Measurements from ENCODE around the gene EVC2.

EVC2 gene

DNA sequence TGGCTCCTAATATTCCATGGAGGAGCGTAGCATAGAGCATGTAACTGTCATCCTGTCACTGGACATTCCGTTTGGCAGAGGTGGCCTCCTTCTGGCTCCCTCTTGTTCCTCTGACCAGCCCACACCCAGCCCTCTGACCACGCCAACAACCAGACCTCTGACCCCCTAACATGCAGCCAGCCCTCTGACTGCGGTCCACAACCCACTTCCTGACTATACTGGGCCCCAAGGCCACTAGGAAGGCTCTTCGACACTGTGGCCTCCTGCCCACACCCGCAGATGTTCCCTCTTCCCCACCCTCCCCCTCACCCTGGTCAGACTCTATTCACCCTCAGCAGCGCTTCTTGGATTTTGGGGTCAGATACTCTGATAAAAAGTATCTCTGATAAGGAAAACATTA, 141.4 kb downstream of the EVC2 start:
- DNase-seq (ENCODE audit: low read depth): no peak

DNA sequence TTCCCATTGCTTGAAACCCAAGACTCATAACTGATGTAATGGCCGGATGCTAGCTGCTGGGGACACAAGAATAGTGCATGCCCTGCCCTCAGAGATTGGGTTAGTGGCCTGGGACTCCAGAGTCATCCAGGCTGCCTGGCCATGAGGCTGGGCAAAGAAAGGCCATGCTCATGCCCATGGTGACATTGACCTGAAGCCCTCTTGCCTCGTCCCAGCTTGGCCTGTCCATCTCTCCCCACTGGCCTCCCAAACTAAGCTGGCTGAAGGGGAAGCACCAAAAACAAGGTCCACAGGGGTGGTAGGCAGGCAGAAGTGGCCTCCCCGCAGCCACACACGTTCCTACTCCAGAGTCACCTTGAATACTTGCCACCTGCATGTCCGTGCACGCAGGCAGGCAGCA, 141.8 kb downstream of the EVC2 start:
- no peak for DNase-seq (ENCODE audit: low read depth)

- no peak for DNase-seq (ENCODE audit: low read depth)
These were observed 144.5 kb downstream of the EVC2 start for GRCh38 chr4:5563856-5564255.

- no peak for DNase-seq (ENCODE audit: low read depth)
These were observed 145.9 kb downstream of the EVC2 start for GRCh38 chr4:5562476-5562875.

GRCh38 chr4:5561286-5561685, 147.1 kb downstream of the EVC2 start:
- DNase-seq (ENCODE audit: low read depth): no peak

- no peak for DNase-seq (ENCODE audit: low read depth)
These were observed 149.9 kb downstream of the EVC2 start for GRCh38 chr4:5558502-5558901.

DNA sequence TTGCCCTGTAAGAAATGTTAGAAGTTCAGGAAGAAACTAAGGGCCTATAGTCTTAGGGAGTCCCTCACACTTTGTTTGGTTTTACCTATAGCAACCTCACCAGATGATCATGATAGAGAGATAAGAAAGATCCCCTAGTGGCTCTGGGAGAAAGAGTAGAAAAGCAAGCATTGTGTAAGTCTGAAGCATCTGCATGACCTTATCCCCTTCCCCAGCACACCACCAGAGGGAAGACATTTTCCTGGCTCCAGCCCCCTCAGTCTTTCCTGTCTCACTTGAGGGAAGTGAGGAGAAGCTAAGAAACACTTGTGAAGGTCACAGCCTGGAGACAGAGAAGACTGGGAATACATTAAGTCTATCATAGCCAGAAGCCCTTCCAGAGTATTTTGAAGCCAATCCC, 154.0 kb downstream of the EVC2 start:
- no peak for DNase-seq (ENCODE audit: low read depth)

GRCh38 chr4:5553801-5554200, 154.6 kb downstream of the EVC2 start:
- DNase-seq (ENCODE audit: low read depth): no peak

DNA sequence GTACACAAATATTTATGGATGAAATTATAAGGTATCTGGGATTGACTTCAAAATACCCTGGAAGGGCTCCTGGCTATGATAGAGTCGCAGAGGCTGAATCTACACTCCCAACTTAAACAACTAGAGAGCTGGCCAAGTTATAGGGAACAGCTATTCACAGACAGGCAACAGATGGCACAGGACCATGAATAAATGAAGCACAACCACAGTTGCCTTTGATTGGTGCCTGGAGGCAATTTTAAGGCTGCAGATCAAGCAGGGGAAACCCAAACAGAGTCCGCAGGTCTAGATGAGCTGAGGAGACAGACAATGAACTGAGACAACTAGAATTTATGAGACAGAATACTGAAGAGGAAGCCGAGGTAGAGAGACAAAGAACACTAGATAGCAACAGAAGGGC, 155.9 kb downstream of the EVC2 start:
- no peak for DNase-seq (ENCODE audit: low read depth)

GRCh38 chr4:5547651-5548249, 160.6 kb downstream of the EVC2 start:
- DNase-seq (ENCODE audit: low read depth): no peak

DNA sequence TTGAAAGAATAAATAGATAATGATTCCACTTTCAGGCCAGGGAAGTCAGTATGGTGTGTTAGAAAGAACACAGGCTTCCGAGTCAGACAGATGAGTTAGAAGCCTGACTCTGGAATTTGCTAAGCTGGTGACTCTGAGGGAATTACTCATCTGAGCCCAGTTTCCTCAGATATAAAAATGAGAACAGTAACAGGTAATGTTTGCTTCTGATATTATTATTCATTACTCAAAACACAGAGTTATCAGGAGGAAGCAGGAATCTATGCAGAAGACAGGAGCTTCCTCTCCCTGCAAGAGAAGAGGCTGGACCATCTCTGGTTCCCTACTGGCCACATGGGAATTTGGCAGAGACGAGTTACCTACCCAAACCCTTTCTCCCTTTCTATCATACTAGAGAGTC, 163.1 kb downstream of the EVC2 start:
- DNase-seq (ENCODE audit: low read depth): no peak

- no peak for DNase-seq (ENCODE audit: low read depth)
These were observed 163.6 kb downstream of the EVC2 start for GRCh38 chr4:5544762-5545161.

- DNase-seq (ENCODE audit: low read depth): no peak
These were observed 164.7 kb downstream of the EVC2 start for GRCh38 chr4:5543681-5544080.

DNA sequence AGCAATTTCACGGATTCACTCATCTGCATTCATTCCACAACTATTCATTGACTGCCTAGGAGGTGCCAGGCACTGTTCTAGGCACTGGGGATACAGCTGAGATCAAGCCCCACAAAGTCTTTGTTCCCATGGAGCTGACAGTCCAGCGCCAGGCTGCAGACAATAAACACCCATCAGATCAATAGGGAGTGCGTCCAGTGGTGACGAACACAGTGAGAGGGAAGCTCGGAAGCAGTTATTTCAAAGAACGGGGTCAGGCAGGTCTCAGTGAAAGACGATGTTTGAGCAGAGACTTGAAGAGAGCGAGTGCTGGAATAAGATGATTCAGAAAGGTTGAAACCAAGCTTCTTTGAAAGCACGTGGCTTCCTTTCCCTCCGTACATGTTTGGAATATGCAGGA, 167.2 kb downstream of the EVC2 start:
- no peak for DNase-seq (ENCODE audit: low read depth)

DNA sequence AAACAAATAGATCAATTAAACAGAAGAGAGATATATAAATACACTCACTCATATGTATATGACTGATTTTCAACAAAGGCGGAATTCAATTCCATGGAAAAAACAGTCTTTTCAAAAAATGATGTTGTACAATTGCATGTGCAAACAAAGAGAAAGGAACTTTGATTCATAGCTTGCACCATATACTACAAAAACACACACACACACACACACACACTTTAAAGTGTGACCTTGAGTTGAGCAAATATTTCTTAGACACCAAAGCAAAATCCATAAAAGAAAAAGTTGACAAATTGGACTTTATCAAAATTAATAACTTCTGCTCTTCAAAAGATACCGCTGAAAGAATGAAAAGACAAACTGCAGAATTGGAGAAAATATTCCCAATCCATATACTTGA, 168.8 kb downstream of the EVC2 start:
- no peak for DNase-seq (ENCODE audit: low read depth)

GRCh38 chr4:5532100-5532499, 176.3 kb downstream of the EVC2 start:
- no peak for DNase-seq (ENCODE audit: low read depth)

- no peak for DNase-seq (ENCODE audit: low read depth)
These were observed 180.3 kb downstream of the EVC2 start for GRCh38 chr4:5528031-5528436.

DNA sequence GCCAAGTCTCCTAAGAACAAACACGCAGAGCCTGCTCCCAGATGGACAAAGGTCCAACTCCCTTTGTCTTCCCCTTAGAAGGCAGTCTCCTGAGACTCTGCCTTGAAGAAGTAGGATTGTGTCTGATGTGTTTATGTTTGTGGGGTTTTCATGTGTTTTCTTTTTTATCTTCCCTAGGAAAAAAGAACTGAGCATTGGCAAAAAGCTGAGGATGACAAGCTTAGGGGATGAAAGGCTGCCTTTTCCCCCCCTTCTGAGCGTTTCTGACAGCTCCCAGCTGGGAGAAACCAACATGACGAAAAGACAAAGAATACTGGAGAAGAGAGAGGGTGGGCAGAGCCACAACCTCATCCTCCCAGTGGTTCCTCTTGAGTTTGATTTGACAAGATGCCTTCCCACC, 181.1 kb downstream of the EVC2 start:
- no peak for DNase-seq (ENCODE audit: low read depth)

DNA sequence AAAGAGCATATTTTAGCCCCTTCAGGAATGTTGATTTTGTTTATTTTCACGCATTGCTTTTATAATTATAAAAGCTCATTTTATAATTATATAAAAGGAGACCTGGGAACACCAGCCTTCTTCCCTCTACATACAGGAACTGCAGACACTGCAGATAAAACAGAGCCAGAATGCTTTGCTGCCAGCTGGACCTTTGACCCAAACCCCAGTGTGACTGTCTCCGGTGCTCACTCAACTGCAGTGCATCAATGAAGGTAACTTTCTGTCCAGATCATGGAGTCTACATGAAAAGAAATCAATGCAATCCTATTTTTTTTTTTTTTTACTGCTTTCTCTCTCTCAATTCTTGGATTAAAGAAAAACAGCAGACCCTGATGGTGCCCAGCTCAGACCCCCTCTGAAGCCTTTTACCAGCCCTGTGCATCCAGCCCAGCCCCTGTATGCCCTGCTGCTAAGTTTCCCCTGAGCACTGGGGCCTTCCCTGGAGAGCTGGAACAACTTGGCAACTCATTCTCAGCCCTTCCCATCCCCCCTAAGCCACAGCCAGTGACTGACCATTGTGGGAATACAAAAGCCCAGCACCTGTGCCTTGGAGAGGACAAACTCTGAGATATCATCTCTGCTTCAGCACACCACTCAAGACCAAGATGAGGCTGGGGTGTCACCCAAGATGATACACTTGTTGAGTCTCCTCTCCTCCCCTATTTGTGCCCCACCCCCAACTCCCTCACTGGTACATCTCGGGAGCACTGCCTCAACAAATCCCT, 182.1 kb downstream of the EVC2 start:
- no peak for DNase-seq (ENCODE audit: low read depth)

- peak; percentile 26 for DNase-seq (ENCODE audit: low read depth)
These were observed 183.7 kb downstream of the EVC2 start for GRCh38 chr4:5524446-5525299.

DNA sequence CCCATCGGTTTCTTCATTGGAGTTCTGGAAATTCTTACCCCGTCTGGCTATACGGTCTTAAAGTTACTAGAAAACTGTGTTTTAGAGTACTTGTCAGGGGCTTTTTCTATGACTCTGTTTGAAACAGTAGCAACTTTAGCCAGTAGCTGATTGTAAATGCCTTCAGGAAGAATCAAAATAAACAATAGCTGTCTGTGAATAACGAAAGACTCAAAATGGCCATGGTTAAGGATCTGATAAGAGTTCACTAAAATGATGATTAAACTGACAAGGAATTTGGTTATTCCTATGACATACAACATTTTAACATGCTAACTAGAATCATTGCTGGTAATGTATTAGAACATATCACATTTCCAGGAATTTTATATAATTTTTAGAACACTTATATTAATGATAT, 191.0 kb downstream of the EVC2 start:
- no peak for DNase-seq (ENCODE audit: low read depth)

DNA sequence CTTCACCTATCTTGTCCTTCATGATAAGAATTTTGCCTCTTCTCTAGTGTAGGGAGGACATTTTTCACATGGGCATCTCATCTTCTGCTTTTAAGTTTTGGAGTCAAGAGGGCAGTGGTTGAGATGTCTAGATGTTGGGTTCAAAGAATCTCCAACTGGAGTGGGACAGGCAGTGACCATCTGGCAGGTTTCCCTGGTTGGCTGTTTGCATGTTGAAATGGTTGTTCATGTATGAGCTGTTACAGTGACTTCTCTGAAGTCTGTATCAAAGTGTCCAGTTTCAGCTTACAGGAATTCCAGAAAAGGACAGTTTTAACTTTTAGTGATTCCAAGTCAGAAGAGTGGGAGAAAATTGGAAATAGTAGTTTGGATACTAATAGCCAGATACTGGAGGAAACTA, 192.7 kb downstream of the EVC2 start:
- DNase-seq (ENCODE audit: low read depth): no peak
